ENCODE measurements around the gene ADAMTS14.

Gene ADAMTS14

DNA sequence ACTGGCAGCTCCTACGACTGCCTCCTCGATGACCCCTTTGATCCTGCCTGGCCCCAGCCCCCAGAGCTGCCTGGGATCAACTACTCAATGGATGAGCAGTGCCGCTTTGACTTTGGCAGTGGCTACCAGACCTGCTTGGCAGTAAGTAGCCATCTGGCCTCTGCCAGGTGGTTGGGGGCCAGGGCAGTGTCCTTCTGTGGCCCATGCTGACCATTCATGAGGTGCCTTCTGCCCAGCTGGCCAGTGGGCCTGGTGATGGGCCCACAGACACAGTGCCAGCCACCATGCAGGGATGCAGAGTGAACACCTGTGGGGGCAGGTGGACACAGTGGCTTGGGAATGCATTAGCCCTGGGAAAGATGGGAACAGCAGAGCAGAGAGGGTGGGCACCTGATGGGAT lies 62.9 kb downstream of the ADAMTS14 start:
- no peak for DNase-seq (ENCODE audit: low spot score)

GRCh38 chr10:70736525-70736924 lies 64.2 kb downstream of the ADAMTS14 start:
- DNase-seq (ENCODE audit: low spot score) = no peak

GRCh38 chr10:70737250-70737649 lies 64.9 kb downstream of the ADAMTS14 start:
- DNase-seq (ENCODE audit: low spot score) = no peak

DNA sequence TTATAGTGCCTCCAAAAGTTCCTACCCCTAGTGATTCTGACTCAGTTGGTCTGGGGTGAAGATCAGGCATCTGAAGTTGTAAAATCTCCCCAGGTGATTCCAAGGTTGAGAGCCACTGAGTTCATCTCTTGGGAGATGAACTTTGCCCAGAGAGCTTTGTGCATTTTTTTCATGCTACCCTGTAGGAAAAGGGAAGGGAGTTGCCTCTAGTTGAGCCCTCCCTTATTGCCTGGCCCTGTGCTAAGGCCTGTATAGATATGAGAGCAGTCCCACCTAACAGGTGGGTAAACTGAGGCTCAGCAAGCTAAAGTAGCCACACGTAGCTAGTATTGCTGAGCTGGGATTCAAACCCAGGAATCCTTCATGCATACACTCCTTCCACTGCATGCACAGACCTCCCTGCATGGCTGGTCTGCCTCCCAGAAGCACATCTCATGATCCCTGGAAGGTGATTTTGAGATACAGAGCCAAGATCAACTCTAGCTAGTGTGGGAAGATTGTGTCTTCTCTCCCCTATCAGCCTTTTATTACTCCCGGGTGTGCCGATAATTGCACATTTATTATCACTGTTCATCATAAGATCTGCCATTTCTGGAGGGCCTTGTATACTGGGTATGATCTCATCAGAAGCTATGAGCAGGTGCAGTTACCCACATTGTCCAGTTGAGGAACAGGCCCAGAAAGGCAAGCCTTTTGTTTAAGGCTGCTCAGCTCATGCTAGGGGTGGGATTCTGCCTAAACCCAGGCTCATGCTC lies 65.9 kb downstream of the ADAMTS14 start:
- no peak for DNase-seq (ENCODE audit: low spot score)

DNA sequence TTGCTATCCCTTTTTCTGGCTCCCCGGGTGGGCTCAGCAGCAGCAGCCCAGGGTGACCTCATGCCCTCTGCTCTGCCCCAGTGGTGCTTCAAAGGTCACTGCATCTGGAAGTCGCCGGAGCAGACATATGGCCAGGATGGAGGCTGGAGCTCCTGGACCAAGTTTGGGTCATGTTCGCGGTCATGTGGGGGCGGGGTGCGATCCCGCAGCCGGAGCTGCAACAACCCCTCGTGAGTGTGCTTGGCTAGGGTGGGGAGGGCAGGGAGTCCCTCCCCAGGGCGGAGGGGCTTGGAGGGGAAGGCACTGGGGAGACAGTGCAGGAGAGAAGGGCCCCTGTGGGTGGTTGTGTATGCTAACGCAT lies 66.4 kb downstream of the ADAMTS14 start:
- no peak for DNase-seq (ENCODE audit: low spot score)

GRCh38 chr10:70740406-70741288 lies 68.3 kb downstream of the ADAMTS14 start:
- no peak for DNase-seq (ENCODE audit: low spot score)

DNA sequence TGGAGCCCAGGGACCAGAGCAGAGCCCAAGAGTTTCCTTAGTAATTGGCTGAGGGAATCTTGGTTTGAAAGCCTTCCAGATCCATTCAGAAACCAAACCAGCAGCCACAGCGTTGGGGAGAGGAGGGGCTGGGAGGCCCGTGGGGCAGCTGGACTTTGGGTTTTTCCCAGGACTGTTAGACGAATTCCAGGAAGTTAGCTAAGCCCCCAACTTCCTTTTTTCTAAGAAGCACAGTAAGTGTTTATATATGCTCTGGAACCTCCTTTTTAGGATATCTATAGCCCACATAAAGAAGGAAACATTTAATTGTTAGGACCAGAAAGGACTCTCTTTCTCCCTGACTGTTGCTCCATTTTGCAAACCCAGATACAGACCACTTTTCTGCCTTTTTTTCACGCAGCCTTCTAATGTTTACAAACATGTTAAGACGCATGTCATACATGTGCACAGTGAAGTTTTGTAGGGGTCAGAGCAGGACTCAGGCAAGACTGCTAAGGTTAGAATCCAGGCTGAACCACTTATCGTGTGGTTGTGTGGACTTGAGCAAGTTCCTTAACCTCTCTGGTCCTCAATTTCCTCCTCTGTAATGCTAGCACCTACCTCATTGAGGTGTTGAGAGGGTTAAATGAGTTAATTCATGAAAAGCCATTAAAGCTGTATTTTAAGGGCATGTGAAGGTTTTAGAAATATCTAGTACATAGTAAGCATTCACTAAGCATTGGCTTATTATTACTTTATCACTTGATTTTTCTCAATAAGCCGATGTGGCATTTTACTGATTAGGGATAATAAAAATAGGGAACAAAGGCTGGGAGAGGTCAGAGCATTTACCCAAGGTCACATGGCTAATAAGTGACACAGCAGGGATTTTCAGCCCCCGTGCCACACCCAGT lies 70.5 kb downstream of the ADAMTS14 start:
- DNase-seq (ENCODE audit: low spot score) = no peak

DNA sequence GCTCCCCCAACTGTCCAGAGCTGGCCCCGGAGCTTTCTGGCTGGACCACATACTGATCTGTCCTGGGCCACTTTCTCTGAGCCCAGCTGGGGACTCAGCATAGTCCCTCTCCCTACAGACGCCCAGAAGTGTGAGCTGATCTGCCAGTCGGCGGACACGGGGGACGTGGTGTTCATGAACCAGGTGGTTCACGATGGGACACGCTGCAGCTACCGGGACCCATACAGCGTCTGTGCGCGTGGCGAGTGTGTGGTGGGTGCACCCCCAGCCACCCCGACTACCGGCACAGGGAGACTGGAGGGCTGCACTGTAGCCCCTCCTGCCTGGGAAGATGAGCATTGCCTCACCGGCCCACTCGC lies 71.1 kb downstream of the ADAMTS14 start:
- no peak for DNase-seq (ENCODE audit: low spot score)

DNA sequence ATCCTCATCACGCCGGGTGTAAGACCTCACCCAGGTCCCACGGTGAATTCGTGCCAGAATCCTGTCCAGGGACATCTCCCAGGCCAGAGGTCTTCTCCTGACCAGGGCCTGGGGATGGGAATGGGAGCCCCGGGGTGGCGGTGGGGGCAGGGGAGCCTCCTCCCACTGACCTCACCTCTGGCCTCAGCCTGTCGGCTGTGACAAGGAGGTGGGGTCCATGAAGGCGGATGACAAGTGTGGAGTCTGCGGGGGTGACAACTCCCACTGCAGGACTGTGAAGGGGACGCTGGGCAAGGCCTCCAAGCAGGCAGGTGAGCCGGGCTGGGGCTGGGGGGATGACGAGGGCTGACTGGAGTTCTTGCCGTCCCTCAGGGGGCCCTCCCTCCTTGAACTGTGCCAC lies 71.6 kb downstream of the ADAMTS14 start:
- DNase-seq (ENCODE audit: low spot score) = no peak

GRCh38 chr10:70744617-70745143 lies 72.4 kb downstream of the ADAMTS14 start:
- no peak for DNase-seq (ENCODE audit: low spot score)

DNA sequence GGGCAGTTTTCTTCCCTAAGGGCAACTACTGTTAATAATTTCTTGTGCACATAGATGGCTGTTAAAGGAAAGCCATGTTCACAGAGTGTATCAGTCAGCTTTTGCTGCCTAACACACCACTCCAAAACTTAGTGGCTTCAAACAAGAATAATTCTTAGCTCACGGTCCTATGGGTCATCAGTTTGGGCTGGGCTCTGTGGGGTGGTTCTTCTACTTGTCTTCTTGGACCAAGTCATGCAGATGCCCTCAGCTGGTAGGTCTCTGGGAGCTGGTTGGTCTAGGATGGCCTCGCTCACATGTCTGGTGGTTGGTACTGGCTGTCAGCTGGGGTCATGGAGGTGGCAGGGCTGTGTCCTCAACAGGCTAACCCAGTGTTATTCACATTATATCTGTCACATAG lies 73.2 kb downstream of the ADAMTS14 start:
- no peak for DNase-seq (ENCODE audit: low spot score)

- DNase-seq (ENCODE audit: low spot score) = no peak
These were observed 75.1 kb downstream of the ADAMTS14 start for GRCh38 chr10:70747192-70747965.

DNA sequence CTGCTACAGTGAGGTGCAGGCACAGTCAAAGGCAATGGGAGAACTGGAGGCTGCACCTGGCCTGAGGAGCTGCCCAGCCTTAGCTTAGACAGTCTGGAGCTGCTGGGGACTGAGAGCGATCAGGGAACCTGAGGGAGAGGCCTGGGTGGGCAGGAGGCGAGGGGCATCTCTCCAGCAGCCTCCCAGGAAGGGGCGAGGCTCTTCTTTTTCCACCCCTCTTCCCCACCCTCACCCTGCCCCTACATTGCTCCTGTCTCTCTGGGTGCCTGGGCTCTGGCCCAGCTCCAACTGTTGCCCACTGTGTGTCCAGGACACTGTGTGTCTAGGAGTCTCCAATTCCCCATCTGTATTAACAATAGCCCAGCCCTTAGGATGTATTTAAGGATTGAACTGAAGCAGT lies 76.0 kb downstream of the ADAMTS14 start:
- no peak for DNase-seq (ENCODE audit: low spot score)

GRCh38 chr10:70748801-70749573 lies 76.7 kb downstream of the ADAMTS14 start:
- DNase-seq (ENCODE audit: low spot score) = no peak

DNA sequence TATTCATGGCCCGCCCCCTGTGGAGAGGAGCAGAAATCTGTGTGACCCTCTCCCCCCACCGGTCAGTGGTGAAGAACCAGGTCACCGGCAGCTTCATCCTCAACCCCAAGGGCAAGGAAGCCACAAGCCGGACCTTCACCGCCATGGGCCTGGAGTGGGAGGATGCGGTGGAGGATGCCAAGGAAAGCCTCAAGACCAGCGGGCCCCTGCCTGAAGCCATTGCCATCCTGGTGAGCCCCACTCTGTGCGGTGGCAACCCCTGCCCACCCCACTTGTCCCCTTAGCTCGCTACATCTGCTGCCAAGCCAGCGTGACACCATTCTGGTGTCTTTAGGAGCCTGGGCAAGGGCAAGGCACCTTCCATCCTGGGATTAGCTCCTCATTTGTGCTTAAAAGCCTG lies 77.5 kb downstream of the ADAMTS14 start:
- no peak for DNase-seq (ENCODE audit: low spot score)

- no peak for DNase-seq (ENCODE audit: low spot score)
These were observed 77.9 kb downstream of the ADAMTS14 start for GRCh38 chr10:70750156-70750703.

DNA sequence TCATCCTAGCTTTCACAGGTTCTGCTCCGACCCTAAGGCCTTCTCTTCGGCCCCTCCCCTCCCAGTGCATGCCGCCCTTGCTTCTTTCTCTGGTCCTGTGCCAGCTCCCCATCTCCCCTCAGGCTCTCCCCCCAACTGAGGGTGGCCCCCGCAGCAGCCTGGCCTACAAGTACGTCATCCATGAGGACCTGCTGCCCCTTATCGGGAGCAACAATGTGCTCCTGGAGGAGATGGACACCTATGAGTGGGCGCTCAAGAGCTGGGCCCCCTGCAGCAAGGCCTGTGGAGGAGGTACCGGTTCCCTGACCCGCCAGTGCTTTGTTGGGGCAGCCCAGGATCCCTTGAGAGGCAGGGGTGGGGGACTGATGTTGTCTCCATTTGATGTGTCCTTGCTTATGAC lies 79.0 kb downstream of the ADAMTS14 start:
- no peak for DNase-seq (ENCODE audit: low spot score)

DNA sequence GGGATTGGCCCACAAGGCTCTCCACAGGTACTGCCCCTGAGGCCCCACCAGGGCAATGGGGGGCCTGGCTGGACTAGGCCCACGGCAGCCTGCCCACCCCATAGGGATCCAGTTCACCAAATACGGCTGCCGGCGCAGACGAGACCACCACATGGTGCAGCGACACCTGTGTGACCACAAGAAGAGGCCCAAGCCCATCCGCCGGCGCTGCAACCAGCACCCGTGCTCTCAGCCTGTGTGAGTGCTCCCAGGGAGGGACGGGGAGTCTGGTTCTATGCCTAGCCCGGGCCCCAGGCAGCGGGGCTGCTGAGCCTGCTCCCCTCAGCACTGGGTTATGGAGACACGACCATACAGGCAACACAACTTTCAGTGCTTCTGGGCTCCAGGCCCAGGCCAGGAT lies 79.7 kb downstream of the ADAMTS14 start:
- no peak for DNase-seq (ENCODE audit: low spot score)

GRCh38 chr10:70752571-70752970 lies 80.3 kb downstream of the ADAMTS14 start:
- no peak for DNase-seq (ENCODE audit: low spot score)

DNA sequence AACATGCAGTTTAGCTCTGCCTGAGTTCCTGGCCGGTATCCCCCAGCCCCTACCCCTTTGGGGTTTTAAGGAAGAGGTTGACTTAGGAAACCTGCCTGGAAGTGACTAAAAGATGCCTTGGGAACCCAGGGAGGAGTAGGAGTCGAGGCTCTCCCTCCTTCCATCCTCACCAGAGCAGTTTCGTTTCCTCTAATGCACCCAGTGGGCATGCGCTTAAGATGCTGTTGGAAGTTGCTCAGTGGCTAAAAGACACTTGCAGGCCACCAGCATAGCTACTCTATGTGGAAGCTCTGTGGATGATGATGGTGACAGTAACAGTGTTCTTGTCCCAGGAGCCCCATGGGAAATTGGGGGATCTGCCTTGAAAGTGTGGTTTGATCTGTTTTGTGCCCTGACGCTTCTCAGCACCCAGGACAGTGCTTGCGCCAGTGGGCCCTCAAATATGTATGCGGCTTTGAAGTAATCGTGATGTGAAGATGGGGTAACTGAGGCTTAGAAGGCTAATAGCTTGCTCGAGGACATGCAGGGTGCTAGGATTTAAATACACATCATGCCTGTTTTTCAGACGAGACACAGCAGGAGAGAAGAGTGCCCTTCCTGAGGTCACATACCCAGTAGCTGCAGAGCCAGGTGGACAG lies 80.8 kb downstream of the ADAMTS14 start:
- no peak for DNase-seq (ENCODE audit: low spot score)
